HG02852 (cell line): Measurements from ENCODE around the gene SBF2.

Experiments used
- ATAC-seq: cut with Tn5 transposase; IDR thresholded peaks from one replicate; pipeline ENCODE4 v1.9.1; 2021; ENCODE audit warnings: mild to moderate bottlenecking, moderate library complexity; ENCODE audit not compliant: unreplicated experiment

Gene SBF2

DNA sequence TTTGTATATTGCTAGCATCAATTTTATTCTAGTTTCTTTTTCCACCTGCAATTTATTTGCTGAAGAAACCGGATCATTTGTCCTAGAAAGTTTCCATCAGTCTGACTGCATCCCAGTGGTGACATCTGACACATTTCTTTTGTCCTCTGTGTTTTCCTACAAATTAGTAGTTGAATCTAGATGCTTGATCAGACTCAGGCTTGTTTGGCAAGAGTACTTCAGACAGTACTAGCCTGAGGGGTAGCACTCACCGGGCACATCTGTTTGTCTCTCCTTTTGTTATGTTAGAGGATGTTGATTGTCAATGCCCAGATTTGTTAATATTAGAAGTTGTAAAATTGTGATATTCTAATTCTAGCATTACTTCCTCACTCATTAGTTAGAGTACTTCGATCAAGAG lies 425.4 kb downstream of the SBF2 start:
- no peak for ATAC-seq

GRCh38 chr11:9862981-9863380 lies 431.0 kb downstream of the SBF2 start:
- no peak for ATAC-seq

DNA sequence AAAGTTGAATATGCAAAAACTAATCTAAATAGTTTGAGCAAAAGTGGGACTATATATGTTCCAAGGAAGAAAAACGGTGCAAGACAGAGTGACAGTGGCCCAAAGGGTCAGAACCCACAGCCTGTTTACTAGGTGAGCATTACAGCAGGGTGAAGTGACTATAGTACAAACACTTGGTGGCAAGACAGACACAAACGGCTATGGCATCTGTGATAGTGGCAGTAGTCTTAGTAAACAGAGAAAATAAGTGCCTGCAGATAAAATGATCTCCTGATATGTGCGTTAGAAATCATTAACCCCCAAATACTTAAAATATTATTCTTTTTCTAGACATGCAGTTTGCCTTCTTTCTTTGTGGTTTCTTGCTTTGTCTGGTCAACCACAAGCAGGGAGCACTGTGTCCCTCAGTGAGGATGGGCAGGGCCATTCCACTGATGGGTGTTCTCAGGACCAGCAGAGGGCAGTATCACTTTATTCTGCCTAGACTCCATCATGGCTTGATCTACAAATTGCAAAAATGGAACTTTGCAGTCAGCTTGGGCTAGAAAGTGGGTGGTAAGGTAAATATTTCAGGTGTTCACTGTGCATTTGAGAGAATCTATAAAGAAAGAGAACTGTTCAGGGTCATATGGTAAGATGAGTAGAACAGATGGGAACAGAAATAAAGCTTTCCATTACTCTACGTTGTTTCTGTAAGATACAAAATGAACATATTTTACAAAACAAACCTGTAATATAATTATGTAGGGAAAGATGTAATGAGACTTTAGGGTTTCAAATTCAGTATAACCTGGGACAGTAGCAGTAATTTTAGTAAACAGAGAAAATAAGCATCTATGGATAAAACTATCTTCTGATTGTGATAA lies 431.9 kb downstream of the SBF2 start:
- no peak for ATAC-seq

DNA sequence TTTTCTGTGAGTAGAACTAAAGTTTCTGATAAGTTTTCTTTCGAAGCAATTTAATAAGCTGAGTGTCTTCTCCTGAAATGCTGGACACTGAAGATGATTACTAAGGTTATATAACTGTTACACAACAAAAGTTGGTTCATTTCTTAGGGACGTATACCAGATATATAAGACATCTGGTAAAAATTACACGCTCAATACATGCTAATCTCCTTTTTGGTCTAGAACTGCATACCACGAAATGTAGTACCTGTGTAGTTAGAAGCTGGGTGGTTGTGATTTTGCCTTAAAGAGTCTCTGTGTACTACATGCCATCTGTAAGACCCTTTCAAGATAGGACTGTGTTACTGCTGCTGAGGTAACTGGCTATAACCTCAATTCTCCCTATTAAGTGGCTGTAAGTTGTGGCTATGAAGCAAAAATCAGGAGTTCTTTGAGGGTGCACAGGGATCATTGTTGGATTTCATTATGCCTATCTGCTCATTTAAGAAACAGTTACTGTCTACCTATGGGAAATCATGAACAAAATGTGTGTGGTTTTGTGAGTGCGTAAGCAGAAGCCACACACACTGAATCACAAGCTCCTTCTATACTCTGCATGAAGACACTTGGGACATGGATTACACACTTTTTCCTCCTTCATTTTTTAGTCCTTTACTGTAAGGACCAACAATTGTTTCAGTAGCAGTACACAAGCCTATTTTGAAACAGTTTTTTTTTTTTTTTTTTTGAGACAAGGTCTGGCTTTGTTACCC lies 434.3 kb downstream of the SBF2 start:
- ATAC-seq = no peak

DNA sequence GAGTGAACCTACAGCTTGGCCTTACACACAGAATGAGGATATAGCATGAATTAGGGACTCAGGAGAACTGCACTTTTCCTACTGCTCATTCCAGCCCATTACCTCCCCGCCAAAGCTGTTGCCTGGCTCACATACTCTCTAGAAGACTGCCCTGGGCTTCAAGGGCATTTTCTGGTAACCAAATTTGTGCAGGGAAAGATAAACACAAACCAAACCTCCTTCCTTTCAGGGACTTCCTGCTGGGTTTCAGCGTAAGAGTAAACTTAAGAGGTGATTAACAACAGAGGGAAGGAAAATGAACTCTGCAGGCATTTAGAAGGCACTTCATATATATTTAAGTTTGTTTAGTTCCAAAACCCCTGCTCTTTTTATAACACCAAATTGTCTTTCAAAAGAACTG lies 435.2 kb downstream of the SBF2 start:
- no peak for ATAC-seq

GRCh38 chr11:9858218-9858617 lies 435.8 kb downstream of the SBF2 start:
- ATAC-seq = no peak

DNA sequence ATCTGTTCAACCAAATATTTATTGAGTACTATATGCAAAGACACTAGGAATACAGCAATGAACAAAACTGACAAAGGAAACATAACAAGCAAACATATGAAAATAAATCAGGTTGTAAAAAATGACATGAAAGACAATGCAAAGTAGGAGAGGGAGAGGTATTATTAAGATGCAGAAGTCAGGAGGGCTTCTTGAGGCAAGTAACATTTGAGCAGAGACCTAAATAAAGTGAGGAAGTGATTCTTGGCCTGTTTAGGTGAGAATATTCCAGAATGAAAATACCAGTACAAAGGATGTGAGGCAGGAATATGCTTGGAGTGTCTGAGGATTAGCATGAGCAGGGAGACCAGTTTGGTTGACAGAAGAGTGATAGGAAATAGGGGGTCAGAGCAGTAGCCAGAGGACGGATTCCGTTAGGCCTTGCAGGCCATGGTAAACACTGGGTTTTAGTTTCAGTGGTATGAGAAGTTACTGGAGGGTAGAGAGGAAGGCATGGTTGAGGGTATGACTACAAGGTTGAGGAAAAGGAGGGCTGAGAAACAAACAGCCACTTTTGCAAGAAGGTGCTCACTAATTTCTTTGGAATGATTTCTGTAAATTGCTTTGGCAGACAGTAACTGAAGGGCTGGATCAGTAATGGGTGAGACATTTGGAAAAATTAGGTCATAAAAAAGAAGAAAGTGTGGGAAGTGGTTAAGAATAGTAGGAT lies 438.3 kb downstream of the SBF2 start:
- no peak for ATAC-seq

- no peak for ATAC-seq
Measured at GRCh38 chr11:9853929-9854552, 440.0 kb downstream of the SBF2 start.

DNA sequence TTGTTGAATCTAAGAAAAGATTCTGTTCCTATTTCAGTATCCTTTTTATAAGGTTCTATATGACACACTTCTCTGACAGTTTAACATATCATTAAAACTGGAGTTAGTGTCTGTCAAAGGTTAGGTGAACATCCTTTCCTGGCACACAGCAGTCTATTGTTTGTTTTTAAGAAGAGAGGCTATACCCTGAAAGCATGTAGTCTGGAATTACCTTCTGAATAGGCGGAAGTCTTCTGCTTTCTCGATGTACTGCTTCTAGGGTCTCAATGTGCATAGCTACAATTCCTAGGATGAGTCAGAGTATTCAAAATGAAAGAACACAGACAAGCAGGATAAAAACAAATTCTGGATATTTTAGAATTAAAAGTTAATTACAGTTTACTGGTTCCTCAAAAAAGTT lies 441.6 kb downstream of the SBF2 start:
- ATAC-seq = no peak

DNA sequence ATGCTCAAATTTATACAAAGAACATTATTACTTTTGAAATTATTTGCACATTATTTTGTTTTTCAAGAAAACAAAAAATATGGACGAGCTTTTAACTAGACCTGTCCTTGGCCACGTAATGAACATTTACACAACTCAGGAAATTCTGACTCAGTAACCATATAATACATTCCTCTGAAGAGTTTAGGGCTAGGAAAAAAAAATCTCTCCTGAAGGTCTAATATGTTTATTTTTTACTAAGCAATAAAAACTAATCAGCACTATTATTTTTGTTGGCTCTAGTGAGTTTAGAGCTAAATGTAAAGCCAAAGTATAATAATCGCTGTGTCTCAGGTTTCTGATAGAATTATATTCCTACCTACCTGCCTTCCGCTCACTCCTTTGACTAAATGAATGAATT lies 442.7 kb downstream of the SBF2 start:
- no peak for ATAC-seq

GRCh38 chr11:9850224-9850895 lies 443.7 kb downstream of the SBF2 start:
- ATAC-seq = no peak

- no peak for ATAC-seq
Measured at GRCh38 chr11:9849389-9849788, 444.6 kb downstream of the SBF2 start.

DNA sequence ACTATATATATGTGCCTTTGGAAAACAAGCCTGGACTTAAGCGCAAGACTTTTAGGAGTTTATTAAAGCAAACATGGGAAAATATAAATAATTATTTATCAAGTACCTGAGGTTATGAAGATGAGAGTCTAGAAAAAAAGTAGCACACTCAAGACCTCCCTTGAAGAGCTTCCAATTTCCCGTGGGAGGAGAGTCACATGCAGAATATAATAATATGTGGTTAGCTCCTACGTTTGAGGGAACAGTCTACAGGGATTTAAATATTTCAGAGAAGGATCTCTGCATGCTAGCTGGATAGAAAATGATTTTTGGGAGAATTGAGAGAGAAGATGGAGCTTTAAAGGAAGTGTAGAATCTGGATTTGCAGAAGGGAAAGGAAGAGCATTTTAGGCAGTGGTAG lies 446.4 kb downstream of the SBF2 start:
- ATAC-seq = no peak

- no peak for ATAC-seq
Measured at GRCh38 chr11:9842923-9843322, 451.1 kb downstream of the SBF2 start.

- ATAC-seq = no peak
Measured at GRCh38 chr11:9840460-9841004, 453.5 kb downstream of the SBF2 start.

GRCh38 chr11:9839550-9839949 lies 454.5 kb downstream of the SBF2 start:
- no peak for ATAC-seq

DNA sequence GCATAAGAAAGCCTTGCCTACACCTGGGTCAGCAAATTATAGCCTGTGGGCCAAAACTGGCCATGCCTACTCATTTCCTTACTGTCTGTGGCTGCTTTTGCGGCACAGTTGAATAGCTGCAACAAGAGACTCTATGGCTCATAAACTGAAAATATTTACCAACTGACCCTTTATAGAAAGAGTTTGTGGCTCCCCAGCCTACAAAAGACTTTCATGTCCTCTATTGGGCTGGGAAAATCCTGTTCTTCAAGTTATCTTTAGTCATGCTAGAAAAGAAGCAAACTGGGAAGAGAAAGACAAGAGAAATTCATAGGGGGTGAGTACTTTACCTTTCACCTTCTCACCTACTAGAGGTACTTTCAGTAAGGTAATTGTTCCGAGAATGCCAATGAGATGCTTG lies 455.1 kb downstream of the SBF2 start:
- ATAC-seq = peak; percentile 79

GRCh38 chr11:9838229-9838628 lies 455.8 kb downstream of the SBF2 start:
- ATAC-seq = no peak

- ATAC-seq = no peak
Measured at GRCh38 chr11:9834291-9834690, 459.7 kb downstream of the SBF2 start.

DNA sequence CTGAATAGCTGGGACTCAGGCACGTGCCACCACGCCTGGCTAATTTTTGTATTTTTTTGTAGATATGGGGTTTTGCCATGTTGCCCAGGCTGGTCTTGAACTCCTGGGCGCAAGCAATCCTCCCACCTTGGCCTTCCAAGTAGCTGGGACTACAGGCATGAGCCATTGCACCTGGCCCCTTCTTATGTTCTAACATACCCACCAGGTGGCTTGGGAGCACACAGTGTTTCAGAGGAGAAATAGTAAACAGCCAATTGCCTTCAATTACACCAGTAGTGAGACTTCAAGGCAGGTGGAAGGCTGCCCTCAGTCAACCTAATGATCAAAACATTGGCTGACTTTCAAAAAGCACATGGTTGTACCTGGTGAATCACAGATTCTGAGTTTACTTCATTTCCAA lies 462.9 kb downstream of the SBF2 start:
- ATAC-seq = no peak
